NCI-H510A (cell line): ENCODE measurements around the gene FOXL2NB.

Experiments
- DNase-seq: peaks from one replicate; lab custom pipeline; 2025; lab: John Stamatoyannopoulos, UW

FOXL2NB gene

DNA sequence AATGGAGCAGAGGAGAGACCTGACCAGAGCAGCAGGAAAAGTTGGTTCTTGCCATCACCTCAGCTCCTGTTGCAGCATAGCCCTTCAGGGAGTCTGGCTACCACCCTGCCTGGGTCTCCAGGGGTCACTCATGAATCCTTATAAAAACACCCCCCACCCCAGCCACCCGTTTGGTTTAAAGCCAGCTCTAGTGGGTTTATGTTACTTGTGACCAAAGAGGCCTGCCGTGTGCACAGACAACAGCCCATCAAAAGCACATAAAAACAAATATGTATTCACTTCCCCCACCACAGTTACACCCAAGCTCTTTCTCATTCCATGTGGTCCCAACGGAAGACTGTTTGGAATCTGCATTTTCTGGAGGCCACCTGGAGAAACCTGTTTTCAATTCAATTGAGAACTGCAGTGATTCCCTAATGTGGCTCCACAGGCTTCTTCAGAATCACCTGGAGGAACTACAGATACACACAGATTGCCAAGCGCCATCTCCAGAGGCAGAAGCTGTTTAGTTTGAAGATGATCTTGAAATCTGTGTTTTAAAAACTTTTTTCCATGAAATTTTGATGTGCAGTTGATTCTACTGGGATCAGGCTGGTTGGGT, 13.8 kb upstream of the FOXL2NB start:
- DNase-seq = no peak

DNA sequence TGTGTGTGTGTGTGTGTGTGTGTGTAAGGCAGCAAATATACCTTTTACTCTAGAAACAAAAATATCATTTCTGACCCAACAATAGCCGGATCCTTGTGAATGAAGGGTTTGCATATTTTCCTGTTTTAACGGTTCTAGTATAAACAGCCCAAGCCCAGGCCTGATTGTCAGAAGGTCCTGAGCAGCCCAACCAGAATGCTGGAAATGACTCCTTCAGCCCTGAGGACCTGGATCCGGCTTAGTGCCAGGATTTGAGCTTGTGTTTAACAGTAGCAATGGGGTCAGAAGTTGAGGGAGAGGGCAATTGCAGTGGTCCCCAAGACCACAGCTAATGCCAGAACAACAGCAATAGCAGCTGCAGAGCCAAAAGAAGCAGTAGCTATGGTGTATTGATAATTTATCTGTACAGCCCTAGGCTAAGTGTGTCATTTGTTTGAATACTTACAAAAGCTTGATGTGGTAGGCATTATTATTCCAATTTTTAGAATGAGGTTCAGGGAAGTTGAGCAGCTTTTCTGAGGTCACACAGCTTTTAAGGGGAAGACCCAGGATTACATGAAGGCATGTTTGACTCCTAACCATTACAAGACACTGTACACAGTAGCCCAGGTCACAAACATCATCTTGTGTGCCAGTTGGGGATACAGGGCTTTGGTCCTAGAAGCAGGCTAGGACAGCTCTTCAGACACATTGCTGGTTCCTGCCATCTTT, 12.9 kb upstream of the FOXL2NB start:
- no peak for DNase-seq

DNA sequence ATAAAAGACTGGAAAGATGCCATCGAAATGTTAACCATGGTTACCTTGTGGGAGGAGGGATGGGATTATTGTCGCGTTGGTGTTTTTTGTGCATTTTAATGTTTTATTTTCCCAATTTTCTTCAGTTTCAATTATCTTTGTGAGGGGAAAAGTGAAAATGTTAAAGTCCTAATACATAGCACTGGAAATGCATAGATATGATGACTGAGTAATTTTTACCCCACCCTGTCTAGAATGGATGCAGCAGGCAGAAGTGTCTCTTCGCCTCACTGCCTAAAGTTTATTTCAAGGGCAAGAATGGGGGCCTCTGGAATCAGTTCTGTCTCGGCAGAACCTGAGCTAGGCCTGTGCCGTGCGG, 11.5 kb upstream of the FOXL2NB start:
- no peak for DNase-seq

DNA sequence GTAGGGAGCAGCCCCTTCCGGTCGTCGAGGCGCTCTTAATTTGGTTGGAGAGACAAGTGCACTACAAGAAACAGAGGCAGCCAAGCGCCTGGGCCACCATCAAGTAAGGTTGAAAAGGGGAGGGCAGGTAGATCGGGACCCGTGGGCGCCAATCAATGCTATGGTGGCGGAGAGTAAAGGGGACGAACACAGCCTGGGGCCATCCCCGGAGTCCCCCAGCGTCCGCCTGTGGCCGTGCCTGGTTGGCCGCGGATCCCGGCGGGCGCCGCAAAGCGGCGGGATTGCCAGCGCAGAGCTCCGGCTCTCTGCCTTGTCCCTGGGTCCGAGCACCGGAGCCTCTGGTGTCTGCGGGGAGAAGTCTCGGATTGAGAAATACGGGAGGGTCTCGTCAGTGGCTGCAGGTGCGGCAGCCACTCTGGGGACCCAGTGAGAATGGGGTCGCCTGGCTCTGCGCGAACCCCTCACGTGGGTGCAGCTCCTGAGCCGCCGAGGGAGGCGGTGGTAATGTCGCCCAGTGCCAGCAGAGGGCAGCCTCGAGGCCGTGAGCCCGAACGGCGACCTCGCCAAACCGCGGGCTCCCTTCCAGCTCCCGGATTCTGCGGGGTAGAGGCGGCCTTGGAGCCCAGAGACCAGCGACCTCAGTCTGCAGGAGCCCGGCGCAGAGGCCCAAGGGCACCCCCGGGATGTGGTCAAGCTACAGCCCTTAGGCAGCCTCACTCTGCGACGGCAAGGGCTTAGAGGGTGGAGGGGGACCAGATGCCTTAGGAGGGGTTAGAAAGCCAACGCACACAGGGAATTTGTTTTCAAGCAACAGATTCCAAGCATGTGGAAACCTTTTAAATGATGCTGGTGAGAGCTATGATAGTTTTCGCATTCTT, 10.9 kb upstream of the FOXL2NB start:
- DNase-seq = no peak

DNA sequence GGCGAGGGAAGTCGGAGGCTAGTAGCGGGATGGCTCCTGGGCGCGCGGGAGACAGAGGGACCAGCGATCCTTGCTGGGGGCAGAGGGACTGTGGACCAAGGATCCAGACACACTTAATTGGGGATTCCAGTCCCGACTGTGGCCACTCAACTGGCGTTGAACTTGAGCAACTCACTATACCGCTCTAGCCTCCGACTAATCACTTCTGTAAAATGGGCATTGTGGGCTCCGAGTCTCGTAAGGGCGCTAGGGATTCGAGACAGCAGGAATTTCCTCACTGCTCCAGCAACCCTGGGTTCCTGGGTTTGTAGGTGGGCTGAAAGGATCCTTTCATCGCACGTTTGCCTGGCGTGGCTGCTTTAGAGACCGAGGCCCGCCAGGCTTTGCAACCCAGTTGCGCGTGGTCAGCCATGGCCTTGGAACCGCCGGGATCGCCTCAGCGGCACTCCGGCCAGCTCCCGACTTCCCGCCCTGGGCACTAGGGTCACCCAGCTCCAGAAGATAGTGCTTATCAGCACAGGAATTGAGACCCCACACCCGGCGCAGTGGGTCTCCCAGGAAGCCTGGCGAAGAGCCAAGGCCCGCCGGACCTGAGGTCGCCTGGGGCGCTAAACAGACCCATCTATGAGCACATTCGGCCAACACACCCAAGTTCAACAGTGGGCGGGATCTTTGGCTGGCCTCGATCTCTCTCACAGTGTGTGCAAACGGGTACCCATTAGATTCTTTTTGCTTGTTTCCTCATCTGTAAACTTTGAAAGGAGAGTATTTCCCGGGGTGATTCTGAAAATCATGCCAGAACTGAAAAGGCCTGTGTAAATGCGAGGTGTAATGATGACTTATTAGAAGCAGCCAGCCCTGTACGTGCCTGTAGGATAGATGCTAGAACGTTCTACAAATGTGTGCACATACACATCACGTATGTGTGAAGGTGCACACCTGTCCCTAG, 10.0 kb upstream of the FOXL2NB start:
- no peak for DNase-seq

DNA sequence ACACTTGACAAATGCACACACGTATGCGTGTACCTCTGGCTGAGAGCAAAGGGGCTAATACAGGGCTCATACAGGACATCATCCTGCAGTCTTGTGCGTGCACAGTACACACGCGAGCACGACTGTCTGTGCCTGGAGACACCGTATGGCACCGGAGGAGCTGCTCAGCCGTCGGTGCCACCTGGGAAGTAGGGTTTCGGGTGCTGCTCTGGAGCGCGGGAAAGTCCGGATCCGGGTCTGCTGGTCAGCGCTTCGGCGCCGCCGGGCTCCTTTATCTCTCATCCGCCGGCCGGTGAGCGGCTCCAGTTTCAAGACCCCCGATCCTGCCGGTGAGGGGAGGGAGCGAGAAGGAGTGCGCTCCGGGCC, 9.3 kb upstream of the FOXL2NB start:
- DNase-seq = no peak

DNA sequence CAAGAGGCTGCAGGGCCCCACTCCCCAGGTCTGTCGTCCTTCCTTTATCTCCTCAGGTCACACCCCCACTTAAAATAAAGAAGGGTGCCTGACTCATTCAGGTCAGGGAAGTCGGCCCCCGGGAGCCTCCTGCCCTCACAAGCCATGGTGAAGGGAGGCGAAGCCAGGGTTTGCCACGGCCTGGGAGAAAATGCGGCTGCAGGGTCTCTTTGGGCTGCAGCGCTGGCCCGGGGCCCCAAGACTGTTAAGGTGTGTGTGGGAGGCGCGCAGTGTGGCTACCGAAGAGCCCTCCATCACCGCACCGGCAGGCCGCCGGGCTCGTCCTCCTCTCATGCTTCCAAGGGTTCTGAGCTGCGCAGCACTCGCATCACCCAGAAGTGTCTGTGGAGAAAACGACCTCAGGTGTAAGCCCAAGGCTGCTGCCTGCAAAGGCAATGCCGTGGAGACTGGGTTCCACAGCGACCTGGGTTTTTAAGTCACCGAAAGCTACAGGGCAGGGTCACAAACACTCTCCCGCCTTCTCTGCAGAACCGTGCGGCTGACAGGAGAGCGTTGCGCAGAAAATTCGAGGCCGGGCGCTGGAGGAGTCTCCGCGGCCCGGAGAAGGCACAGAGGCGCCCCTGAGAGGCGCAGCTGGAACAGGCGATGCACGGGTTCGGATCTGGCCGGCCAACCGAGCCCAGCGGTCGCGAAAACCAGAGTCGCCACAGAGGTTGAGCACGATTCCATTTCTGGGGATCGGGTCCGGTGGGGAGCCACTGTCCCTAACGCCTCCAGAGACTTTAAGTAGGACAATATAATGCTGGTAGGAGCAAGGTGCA, 8.8 kb upstream of the FOXL2NB start:
- DNase-seq = no peak

DNA sequence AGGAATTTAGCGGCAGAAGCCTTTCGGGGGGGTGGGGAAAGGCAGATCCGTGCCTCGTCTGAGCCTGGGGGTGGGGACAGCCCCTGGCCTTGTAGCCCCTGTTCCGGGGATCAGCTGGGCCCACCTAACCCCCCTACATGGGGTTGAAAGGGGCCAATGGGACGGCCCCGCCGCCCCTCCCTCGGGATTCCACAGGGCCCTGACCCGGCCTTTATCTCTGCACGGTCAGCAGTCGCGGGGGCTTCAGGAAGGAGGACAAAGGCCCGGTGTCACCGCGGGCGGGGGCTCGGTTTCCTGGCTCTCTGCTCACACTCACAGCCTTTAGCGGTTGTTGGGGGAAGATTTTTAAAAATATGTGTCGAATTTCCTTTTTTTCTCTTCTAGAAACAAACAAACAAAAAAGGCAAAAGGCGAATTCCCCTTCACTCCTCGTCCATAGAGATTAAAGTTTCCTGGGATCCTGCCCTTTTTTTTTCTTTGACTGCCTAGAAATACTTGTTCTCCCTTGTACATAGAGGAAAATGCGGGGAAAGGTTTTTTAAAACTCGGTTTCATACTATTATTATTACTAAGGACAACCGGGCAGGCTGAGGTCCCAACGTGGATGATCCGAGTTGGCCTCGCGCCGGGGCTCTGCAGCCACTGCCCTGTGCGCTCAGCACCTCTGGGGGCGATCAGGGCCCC, 8.0 kb upstream of the FOXL2NB start:
- no peak for DNase-seq

DNA sequence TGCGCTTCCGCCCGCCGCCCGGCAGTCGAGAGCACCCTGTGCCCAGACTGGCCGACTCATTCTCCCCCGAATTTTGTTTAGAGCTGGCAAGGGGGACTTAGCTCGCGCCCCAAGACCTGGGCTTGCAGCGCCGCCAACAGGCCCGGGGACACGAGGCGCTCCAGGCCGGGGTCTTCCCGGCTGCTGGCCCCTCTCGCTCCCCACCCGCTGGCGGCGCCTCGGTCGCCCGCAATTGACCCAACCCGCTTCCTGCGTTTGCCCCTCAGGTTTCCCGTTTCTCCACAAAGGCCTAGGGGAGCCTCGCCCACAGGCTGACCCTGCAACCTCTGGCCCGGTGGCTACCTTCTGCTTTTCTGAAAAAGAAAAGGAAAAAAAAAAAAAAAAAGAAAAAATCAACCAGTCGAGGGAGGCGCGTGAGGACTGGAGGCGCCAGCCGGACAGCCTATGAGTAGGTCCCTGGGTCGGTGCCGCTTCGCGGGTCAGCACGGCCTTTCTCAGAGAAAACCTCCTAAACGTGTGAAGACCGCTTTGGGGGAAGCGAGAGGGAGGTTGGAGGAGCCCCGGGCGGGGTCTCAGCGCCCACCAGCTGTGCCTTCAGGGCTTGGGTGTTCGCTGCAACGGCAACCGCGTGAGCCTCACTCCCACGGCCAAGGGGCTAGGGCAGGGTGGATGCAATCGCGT, 7.3 kb upstream of the FOXL2NB start:
- DNase-seq = no peak

DNA sequence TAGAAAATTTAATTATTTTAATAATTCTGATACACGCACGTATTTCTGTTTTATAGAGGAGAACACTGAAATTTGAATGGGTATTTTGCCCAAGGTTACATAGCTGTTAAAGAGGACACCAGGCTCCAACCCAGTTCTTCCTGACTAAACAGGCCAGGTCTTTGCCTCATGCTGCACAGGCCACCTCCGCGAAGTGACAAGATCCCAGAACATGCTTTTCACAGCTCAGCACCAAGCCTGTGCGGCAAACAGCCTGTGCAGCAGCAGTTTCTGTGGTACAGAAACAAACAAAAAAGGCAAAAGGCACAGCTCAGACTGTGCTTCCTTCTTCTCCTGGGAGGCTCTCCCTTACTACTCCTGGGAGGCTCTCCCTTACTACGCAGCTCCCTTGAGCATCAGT, 6.6 kb upstream of the FOXL2NB start:
- DNase-seq = no peak

DNA sequence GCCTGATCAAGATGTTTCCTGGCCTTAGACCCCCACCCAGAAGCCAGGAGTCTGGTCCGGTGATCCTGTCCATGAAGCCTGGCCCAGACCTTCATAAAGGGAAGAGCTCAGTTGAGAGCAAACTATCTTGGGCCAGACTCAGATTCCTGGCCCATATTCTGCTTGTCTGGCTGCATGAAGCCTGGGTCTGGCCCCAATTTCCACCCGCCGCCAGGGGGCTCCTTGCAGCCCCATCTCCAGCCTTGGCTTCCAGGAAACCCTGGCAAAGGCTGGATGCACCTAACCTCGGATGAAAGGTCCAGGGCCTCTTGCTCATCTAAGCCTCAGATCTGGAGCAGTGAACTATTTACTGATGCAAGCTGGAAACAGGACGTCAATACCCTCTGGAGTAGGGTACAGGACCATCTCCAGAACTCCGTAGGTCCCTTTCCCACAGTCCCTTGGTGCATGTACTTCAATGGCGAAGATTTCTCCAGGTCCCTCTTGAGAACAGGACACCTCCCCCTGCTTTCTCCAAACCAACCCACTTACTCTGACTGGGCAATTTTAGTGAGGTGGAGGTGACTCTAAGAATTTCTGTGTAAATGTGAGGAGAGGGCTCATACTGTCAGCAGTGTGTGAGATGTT, 5.6 kb upstream of the FOXL2NB start:
- no peak for DNase-seq

DNA sequence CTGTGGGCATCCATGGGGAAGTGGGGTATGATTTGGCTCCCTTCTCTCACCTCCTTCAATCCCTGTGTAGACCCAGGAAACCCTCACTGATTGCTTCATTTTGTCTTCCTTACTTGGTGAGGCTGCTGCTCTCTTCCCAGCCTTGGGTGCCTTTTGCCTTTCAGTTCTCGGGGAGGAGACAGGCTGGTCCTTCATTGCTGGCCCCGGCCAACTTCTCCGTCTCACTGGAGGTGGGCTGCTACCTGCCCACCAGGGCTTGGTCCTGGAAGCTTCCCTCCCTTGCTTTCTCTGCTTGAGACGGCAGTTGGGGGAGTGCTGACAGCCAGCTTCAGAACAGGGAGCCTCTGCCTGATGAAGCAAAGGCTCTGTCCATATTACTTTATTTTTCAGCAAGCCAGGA, 4.7 kb upstream of the FOXL2NB start:
- no peak for DNase-seq

DNA sequence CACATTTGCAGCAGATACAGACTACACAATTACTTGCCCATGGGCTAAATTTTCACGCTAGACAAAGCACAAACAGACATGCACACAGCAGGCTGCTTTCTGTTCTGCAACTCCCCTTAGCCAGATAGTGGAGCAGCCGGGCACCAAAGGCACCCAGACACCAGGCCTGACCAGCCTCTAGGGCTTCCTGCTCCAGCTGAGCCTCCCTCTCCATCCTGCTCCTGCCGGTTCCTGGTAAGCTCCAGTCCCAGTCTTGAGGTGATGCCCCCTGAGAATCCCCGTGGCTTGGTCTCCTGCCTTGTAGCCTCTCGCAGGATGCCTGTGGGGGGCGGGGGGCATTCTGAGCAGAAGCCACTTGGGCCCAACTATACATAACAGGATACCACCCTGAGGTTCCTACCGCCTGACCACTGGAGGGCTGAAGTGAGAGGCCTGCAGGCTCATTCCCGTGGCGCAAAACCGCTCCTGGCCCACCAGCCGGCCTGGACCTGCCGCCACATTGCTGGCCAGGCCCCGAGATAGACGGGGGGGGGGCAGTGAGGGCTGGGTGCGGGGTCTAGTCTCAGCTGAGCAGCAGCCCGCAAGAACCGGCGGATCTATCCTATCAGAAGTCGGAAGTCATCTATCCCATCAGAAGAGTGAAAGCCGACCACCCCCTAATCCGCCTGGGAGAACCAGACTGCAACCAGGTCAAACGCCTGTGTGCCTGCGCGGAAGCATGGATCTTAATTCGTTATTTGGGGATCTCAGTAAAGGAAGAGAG, 4.0 kb upstream of the FOXL2NB start:
- DNase-seq = no peak

DNA sequence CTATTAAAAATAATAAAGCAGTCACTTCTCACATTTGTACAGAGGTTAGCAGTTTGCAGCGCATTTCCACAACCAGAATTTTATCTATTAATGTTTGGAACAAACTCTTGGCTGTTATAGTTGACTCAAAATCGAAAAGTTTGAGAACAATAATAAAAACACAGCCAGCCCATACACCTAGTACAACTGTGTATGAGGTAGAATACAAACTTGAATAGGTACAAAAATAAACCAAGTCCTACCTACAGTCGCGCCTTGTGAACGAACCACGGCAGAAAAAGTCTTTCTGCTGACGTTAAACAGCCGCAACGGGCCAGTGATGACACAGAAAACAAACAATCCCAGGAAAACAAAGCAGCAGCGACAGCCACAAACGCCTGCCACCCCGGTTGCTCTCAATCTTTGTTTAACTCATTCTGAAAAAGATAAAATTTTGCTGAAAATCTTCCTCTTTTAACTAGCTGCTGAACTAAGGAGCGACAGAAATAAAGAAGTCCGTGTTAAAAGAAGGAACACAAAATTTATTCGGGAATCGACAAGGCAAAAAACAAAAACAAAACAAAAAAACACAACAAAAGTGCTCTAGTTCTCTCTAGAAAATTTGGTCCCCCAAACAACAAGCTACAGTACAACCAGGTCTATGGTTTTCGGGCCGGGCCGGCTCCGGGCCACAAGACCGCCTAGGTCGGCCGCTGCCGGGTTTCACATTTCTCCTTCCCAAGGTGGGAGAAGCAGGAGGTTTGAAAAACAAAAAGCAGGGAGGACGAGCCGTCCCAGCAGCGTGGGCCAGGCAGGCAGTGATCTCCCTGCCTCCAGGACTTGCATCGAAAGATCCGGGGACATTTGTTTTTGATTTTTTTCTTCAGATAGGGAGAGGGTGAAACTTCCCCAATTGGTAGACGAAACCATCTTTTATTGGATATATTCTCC, 3.0 kb upstream of the FOXL2NB start:
- no peak for DNase-seq

DNA sequence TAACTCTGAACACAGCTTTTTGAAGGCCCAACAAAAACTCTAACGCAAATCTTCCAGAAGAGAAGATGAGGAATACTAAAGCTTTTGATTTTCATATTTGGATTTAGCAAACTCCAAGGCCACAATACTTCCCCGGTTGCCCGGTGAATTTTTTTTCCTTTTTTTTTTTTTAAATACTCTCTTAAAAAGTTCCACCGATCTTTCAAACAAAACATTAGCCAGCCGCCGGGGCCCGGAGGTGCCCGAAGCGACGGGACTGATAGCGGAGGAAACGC, 2.4 kb upstream of the FOXL2NB start:
- no peak for DNase-seq

DNA sequence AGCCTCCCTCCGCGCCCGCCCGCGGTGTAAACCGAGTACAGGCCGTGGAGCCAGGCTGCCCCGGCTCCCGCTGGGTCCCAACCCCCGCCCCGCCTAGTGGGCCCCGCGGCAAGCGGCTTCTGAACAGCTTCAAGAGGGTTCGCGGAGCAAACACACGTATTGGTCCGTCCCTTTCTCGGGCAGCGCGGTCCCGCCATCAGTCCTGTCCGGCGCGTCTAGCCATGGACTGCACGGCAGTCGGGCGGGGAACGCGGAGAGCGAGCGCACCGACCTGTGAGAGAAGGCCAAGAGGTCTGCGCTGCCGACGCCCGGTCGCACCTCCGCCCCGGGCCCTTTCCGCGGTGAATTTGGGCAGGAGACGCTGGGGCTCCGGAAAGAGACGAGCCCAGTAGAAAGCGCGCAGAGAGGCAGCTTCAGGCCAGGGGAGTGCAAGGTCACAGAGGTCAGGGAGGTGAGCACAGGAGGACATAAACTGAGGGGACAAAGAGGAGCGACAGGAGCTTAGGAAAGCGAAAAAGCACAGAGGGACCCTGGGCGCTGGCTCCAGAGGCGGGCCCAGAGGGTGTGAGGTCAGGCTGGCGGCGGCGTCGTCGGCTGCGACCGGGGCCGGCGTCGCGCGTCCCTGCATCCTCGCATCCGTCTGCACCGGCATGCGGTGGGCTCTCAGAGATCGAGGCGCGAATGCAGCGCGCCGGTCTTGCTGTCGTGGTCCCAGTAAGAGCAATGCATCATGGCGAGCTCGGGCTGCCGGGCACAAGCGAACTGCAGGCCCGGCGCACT, 1.9 kb upstream of the FOXL2NB start:
- no peak for DNase-seq
